OCI-LY1 (cell line): Measurements from ENCODE around the gene LTF.
A peak's percentile ranks its signal among the peaks of the same experiment; 100 is the strongest.
"Not testable (repeated sequence)": the region's sequence is repeated elsewhere in the genome, so short reads cannot be mapped to it uniquely, and the experiment has no call there.

Experiments
- H2AFZ ChIP-seq: fragments of 200-600 bp; sonication (generic), shearing (Covaris generic); 2 replicates; pipeline ENCODE4 v1.6.0; 2014; ENCODE audit warnings: antibody characterized with exemption, mild to moderate bottlenecking, low read length
- H3F3A ChIP-seq: fragments of 200-600 bp; sonication (generic), shearing (Covaris generic); 2 replicates; pipeline ENCODE4 v1.6.0; 2014; ENCODE audit warnings: mild to moderate bottlenecking, antibody characterized with exemption, low read length, moderate library complexity; ENCODE audit not compliant: insufficient read depth
- H3K27ac ChIP-seq: fragments of 200-600 bp; sonication (generic); 2 replicates; pipeline ENCODE4 v1.5.1; 2014; ENCODE audit warnings: low read length, mixed run types, mild to moderate bottlenecking, low read depth; ENCODE audit not compliant: poor library complexity, severe bottlenecking
- H3K27me3 ChIP-seq: fragments of 200-600 bp; sonication (generic); 2 replicates; pipeline ENCODE4 v1.6.0; 2014; ENCODE audit warnings: antibody characterized with exemption, mild to moderate bottlenecking, low read length, moderate library complexity; ENCODE audit not compliant: insufficient read depth
- H3K36me3 ChIP-seq: fragments of 200-600 bp; sonication (generic); 2 replicates; pipeline ENCODE4 v1.6.1; 2014; ENCODE audit warnings: mild to moderate bottlenecking, antibody characterized with exemption, low read length, moderate library complexity, mixed read lengths; ENCODE audit not compliant: insufficient read depth
- H3K4me1 ChIP-seq: fragments of 200-600 bp; sonication (generic); 2 replicates; pipeline ENCODE4 v1.5.1; 2014; ENCODE audit warnings: mild to moderate bottlenecking, low read length, moderate library complexity; ENCODE audit not compliant: insufficient read depth, severe bottlenecking
- H3K4me2 ChIP-seq: fragments of 200-600 bp; sonication (generic), shearing (Covaris generic); 2 replicates; pipeline ENCODE4 v1.6.1; 2014; ENCODE audit warnings: low read length
- H3K4me3 ChIP-seq: fragments of 200-600 bp; sonication (generic); 2 replicates; pipeline ENCODE4 v1.5.1; 2014; ENCODE audit warnings: low read length, low read depth, mild to moderate bottlenecking, mixed read lengths; ENCODE audit not compliant: poor library complexity, severe bottlenecking
- H3K79me2 ChIP-seq: fragments of 200-600 bp; shearing (Covaris generic); 2 replicates; pipeline ENCODE4 v1.6.1; 2016; ENCODE audit warnings: mixed run types, low read length, mixed read lengths; ENCODE audit not compliant: insufficient read depth
- H3K9ac ChIP-seq: fragments of 200-600 bp; sonication (generic), shearing (Covaris generic); 2 replicates; pipeline ENCODE4 v1.6.1; 2014; ENCODE audit warnings: mild to moderate bottlenecking, low read length, mixed read lengths
- H3K9me2 ChIP-seq: fragments of 200-600 bp; sonication (generic), shearing (Covaris generic); 2 replicates; pipeline ENCODE4 v1.6.1; 2014; ENCODE audit warnings: low read depth, mild to moderate bottlenecking, low read length, mixed read lengths
- H3K9me3 ChIP-seq: fragments of 200-600 bp; shearing (Covaris generic); 2 replicates; pipeline ENCODE4 v1.6.1; 2014; ENCODE audit warnings: low read length, mixed read lengths
- H4K20me1 ChIP-seq: fragments of 200-600 bp; sonication (generic), shearing (Covaris generic); 2 replicates; pipeline ENCODE4 v1.6.0; 2016; ENCODE audit warnings: mild to moderate bottlenecking, low read length; ENCODE audit not compliant: insufficient read depth
- EZH2 ChIP-seq: fragments of 200-600 bp; sonication (generic), shearing (Covaris generic); IDR thresholded peaks from 2 replicates; pipeline ENCODE4 v1.8.0; 2017; ENCODE audit warnings: borderline replicate concordance, mixed run types, mild to moderate bottlenecking, antibody characterized with exemption, low read length, moderate library complexity, mixed read lengths
- TF ChIP-seq, protein P1 (sequence below): fragments of 200-600 bp; sonication (generic), shearing (Covaris generic); IDR thresholded peaks from 2 replicates; pipeline ENCODE4 v1.5.1; 2017; ENCODE audit warnings: mild to moderate bottlenecking, antibody characterized with exemption, low read length, moderate library complexity, mixed read lengths

The LTF gene

DNA sequence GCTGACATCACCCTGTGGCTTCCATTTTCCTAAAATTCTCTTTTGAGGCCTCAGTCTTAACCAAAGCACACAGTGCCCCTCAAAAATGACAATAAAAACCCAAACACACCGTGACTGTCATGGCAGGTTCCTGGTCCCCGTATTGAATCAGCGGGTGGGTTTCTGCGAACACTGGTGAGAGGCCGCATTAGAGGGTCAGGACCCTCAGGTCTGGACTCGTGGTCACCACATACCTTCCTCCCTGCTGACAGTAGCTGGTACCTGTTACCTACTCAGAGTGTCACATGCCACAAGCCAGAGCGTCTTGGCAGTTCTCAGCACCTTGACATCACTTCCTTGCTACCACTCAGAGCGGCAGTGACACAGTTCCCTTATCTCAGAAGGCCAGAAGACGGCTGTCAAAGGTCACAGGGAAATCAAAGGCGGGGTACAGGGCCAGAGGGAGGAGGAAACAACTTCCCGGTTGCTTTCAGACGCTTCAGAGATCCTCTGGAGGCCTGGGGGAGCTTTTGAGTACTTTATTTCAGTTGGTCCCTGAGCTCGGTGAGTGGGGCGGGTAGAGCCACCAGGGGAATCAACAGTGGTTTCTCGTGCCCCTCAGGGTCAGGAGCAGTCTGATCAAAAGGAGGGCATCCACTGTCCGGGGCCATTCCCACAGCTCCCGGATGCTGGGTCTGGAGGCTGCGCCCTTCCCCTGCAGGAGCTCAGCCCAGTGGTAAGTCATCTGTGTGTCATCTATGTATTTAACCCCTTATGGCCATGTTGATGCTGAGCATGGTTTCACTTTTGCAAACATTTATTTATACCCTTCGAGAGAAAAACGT is 57.7 kb downstream of the LTF start, which contains the start of the genes CCR5AS and CCRL2:
CCR5AS (minus strand) TSS at position 279 of the 824 bp plus-strand sequence.
CCRL2 (plus strand) TSS at position 472 of the 824 bp plus-strand sequence. CDS start 821 bp downstream, outside the sequence.
- TF ChIP-seq, protein P1, sequence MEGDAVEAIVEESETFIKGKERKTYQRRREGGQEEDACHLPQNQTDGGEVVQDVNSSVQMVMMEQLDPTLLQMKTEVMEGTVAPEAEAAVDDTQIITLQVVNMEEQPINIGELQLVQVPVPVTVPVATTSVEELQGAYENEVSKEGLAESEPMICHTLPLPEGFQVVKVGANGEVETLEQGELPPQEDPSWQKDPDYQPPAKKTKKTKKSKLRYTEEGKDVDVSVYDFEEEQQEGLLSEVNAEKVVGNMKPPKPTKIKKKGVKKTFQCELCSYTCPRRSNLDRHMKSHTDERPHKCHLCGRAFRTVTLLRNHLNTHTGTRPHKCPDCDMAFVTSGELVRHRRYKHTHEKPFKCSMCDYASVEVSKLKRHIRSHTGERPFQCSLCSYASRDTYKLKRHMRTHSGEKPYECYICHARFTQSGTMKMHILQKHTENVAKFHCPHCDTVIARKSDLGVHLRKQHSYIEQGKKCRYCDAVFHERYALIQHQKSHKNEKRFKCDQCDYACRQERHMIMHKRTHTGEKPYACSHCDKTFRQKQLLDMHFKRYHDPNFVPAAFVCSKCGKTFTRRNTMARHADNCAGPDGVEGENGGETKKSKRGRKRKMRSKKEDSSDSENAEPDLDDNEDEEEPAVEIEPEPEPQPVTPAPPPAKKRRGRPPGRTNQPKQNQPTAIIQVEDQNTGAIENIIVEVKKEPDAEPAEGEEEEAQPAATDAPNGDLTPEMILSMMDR = no peak
- no peak for TF ChIP-seq EZH2
- Histone ChIP-seq H3F3A (no peaks in the 10 kb centered on the region), H3K27me3 (no peaks in the 10 kb centered on the region; the same call in 1 of the 2 replicates), H2AFZ (no peak within 1 kb of the TSS), H3K9me3 (no peaks in the 10 kb centered on the region), H3K36me3 (no peaks in the 10 kb centered on the region), H3K4me1 (no peaks in the 10 kb centered on the region), H3K79me2 (no peaks in the 10 kb centered on the region), H4K20me1 (no peaks in the 10 kb centered on the region), H3K9me2 (no peaks in the 10 kb centered on the region), H3K9ac (no peak within 1 kb of the TSS), H3K27ac (no peak within 1 kb of the TSS), H3K4me2 (0 out of 2 replicates have a peak within 1 kb of the TSS, but pooled peaks have one; percentile 19), H3K4me3 (no peak within 1 kb of the TSS)

DNA sequence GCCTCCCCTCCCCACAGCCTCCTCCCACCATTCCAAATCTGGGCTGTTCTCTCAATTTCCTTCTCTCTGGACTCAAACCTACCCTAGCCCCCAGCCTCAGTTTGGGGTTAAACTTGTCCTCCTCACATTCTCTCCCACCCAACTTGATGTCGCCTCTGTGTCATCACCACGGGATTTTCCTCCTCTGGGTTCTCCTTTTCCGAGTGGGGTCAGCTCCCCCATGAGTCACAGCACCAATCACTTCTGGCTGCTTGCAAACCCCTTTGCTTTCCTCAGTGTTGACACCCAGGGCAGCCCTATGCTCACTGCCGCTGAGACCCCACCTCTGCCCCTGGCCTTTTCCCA is 58.3 kb downstream of the LTF start:
- H3K9me2 ChIP-seq = no peaks in the 10 kb centered on the region
- no peaks in the 10 kb centered on the region for H3K36me3 ChIP-seq
- H3K27me3 ChIP-seq = no peaks in the 10 kb centered on the region; the same call in 1 of the 2 replicates
- no peak overlapping the region for H3K4me3 ChIP-seq
- no peaks in the 10 kb centered on the region for H3K79me2 ChIP-seq
- no peaks in the 10 kb centered on the region for H3K4me1 ChIP-seq
- TF ChIP-seq EZH2 = no peak
- TF ChIP-seq, protein P1 = no peak
- H3K4me2 ChIP-seq = no peak overlapping the region
- H3K9me3 ChIP-seq = no peaks in the 10 kb centered on the region
- H3K9ac ChIP-seq = no peak overlapping the region
- H3F3A ChIP-seq = no peaks in the 10 kb centered on the region
- no peak overlapping the region for H3K27ac ChIP-seq
- H4K20me1 ChIP-seq = no peaks in the 10 kb centered on the region
- H2AFZ ChIP-seq = no peak overlapping the region

DNA sequence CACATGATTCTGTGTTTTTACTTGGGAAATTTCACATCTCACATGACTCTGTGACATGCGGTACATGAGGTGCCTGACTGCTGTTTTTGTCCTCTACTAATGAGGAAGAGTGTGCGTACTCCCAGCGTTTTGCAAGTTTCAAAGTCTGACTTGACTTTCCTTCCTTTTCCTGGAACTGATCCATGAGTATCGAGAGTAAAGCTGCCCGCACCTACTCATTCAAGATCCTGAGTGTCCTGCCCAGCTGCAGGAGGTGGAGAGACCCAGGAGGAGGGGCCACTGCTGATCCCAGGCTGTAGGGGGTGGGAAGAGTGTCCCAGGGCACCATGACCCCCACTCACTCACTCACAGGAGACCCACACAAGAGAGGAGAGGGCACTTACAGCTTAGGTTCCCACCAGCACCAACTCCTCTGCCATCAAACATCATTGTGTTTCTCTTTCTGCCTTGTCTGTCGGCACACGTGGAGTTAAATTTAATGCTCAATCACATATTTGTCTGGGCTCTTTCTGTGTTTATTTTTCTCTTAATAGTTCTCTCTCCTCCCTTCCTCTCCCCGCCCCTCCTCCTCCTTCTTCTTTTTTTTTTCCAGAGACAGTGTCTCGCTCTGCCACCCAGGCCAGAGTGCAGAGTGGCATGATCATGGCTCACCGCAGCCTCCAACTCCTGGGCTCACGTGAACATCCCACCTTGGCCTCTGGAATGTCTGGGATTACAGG is 59.2 kb downstream of the LTF start:
- no peak overlapping the region for H3K27ac ChIP-seq

DNA sequence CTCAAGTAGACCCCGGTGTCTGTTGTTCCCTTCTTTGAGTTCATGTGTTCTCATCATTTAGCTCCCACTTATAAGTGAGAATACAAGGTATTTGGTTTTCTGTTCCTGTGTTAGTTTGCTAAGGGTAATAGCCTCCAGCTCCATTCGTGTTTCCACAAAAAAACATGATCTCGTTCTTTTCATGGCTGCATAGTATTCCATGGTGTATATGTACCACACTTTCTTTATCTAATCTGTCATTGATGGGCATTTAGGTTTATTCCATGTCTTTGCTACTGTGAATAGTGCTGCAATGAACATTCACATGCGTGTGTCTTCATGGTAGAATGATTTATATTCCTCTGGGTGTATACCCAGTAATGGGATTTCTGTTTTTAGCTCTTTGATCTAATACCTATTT is 61.8 kb downstream of the LTF start:
- H3K4me1 ChIP-seq, H3K9me3 ChIP-seq, H3K4me3 ChIP-seq, H3K9me2 ChIP-seq, H3K27me3 ChIP-seq, H3K4me2 ChIP-seq, H3K9ac ChIP-seq, H4K20me1 ChIP-seq, H3K36me3 ChIP-seq, H3K27ac ChIP-seq, H2AFZ ChIP-seq, H3K79me2 ChIP-seq, H3F3A ChIP-seq: not testable (repeated sequence)

More for the DNA sequence above, 59.2 kb downstream of the LTF start:
- H3K9ac ChIP-seq = no peak overlapping the region
- TF ChIP-seq EZH2 = no peak
- TF ChIP-seq, protein P1 = no peak
- H3K9me3 ChIP-seq = no peaks in the 10 kb centered on the region
- no peaks in the 10 kb centered on the region for H3F3A ChIP-seq
- H3K79me2 ChIP-seq = no peaks in the 10 kb centered on the region
- H3K4me2 ChIP-seq = no peak overlapping the region
- no peak overlapping the region for H2AFZ ChIP-seq
- no peaks in the 10 kb centered on the region for H3K9me2 ChIP-seq
- no peaks in the 10 kb centered on the region for H3K4me1 ChIP-seq
- no peaks in the 10 kb centered on the region for H3K36me3 ChIP-seq
- H4K20me1 ChIP-seq = no peaks in the 10 kb centered on the region
- H3K27me3 ChIP-seq = no peaks in the 10 kb centered on the region; the same call in 1 of the 2 replicates
- no peak overlapping the region for H3K4me3 ChIP-seq
